HL-60 (cell line): ENCODE data around the gene MRPS23.
A peak's percentile ranks its signal among the peaks of the same experiment; 100 is the strongest.

ENCODE experiments used
- DNase-seq, 2 experiments: peaks; one replicate each; pipeline ENCODE4 v3.0.0-alpha.2; 2010 to 2020; ENCODE audit warnings: low read depth in 1 of 2, low spot score in 1 of 2
- H3K27ac ChIP-seq: fragments of 250-450 bp; sonication (Bioruptor Pico); replicated peaks from 2 replicates; pipeline ENCODE4 v1.5.1; 2020; ENCODE audit warnings: mild to moderate bottlenecking, moderate library complexity
- H3K27me3 ChIP-seq: fragments of 250-450 bp; sonication (Bioruptor Pico); 2 replicates; pipeline ENCODE4 v1.5.1; 2021; ENCODE audit warnings: mild to moderate bottlenecking, moderate library complexity; ENCODE audit not compliant: insufficient read depth, poor library complexity, severe bottlenecking
- H3K4me3 ChIP-seq: replicated peaks from 2 replicates; pipeline ENCODE4 v1.5.1; 2011; ENCODE audit warnings: mild to moderate bottlenecking, control low read depth, low read length; ENCODE audit not compliant: insufficient read depth
- GABPA ChIP-seq: IDR thresholded peaks from 2 replicates; pipeline ENCODE4 v1.6.1; 2012; ENCODE audit warnings: low read depth
- POLR2AphosphoS5 ChIP-seq: IDR thresholded peaks from 2 replicates; pipeline ENCODE4 v1.6.1; 2012; ENCODE audit warnings: low read depth
- SPI1 ChIP-seq: IDR thresholded peaks from 2 replicates; pipeline ENCODE4 v1.6.1; 2012; ENCODE audit warnings: low read depth, mild to moderate bottlenecking, borderline replicate concordance
- TF ChIP-seq, protein P1 (sequence below): IDR thresholded peaks from one replicate; pipeline ENCODE4 v1.5.1; 2011; ENCODE audit warnings: low read length, control low read depth, inconsistent platforms; ENCODE audit not compliant: insufficient read depth
- TF ChIP-seq, protein P2 (sequence below): IDR thresholded peaks from 2 replicates; pipeline ENCODE4 v1.6.1; 2012; ENCODE audit warnings: low read depth; ENCODE audit not compliant: insufficient replicate concordance

Gene MRPS23

DNA sequence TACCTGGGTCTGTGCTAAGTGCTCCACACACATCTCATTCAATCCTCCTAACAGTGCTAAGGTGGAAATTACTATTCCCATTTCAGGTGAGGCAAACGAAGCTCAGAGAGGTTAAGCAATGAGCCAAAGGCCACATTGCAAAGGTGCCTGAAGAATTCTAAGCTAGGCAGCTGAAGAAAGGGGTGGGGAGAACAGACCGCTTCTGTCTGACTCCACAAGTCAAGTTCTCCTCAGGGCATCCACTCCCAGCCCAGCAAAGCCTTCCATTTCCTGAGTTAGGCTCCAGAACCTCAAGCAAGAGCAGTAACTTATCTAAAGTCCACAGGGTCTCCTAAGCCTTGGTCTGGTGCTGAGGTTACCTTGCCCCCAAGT, 27.0 kb upstream of the MRPS23 start:
- Histone ChIP-seq H3K27ac (no peak overlapping the region), H3K4me3 (no peak overlapping the region), H3K27me3 (no peaks in the 10 kb centered on the region)
- DNase-seq: no peak
- TF ChIP-seq, protein P1, sequence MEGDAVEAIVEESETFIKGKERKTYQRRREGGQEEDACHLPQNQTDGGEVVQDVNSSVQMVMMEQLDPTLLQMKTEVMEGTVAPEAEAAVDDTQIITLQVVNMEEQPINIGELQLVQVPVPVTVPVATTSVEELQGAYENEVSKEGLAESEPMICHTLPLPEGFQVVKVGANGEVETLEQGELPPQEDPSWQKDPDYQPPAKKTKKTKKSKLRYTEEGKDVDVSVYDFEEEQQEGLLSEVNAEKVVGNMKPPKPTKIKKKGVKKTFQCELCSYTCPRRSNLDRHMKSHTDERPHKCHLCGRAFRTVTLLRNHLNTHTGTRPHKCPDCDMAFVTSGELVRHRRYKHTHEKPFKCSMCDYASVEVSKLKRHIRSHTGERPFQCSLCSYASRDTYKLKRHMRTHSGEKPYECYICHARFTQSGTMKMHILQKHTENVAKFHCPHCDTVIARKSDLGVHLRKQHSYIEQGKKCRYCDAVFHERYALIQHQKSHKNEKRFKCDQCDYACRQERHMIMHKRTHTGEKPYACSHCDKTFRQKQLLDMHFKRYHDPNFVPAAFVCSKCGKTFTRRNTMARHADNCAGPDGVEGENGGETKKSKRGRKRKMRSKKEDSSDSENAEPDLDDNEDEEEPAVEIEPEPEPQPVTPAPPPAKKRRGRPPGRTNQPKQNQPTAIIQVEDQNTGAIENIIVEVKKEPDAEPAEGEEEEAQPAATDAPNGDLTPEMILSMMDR: no peak
- TF ChIP-seq POLR2AphosphoS5 (no peak), SPI1 (no peak), GABPA (no peak)
- TF ChIP-seq, protein P2, sequence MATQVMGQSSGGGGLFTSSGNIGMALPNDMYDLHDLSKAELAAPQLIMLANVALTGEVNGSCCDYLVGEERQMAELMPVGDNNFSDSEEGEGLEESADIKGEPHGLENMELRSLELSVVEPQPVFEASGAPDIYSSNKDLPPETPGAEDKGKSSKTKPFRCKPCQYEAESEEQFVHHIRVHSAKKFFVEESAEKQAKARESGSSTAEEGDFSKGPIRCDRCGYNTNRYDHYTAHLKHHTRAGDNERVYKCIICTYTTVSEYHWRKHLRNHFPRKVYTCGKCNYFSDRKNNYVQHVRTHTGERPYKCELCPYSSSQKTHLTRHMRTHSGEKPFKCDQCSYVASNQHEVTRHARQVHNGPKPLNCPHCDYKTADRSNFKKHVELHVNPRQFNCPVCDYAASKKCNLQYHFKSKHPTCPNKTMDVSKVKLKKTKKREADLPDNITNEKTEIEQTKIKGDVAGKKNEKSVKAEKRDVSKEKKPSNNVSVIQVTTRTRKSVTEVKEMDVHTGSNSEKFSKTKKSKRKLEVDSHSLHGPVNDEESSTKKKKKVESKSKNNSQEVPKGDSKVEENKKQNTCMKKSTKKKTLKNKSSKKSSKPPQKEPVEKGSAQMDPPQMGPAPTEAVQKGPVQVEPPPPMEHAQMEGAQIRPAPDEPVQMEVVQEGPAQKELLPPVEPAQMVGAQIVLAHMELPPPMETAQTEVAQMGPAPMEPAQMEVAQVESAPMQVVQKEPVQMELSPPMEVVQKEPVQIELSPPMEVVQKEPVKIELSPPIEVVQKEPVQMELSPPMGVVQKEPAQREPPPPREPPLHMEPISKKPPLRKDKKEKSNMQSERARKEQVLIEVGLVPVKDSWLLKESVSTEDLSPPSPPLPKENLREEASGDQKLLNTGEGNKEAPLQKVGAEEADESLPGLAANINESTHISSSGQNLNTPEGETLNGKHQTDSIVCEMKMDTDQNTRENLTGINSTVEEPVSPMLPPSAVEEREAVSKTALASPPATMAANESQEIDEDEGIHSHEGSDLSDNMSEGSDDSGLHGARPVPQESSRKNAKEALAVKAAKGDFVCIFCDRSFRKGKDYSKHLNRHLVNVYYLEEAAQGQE: no peak

DNA sequence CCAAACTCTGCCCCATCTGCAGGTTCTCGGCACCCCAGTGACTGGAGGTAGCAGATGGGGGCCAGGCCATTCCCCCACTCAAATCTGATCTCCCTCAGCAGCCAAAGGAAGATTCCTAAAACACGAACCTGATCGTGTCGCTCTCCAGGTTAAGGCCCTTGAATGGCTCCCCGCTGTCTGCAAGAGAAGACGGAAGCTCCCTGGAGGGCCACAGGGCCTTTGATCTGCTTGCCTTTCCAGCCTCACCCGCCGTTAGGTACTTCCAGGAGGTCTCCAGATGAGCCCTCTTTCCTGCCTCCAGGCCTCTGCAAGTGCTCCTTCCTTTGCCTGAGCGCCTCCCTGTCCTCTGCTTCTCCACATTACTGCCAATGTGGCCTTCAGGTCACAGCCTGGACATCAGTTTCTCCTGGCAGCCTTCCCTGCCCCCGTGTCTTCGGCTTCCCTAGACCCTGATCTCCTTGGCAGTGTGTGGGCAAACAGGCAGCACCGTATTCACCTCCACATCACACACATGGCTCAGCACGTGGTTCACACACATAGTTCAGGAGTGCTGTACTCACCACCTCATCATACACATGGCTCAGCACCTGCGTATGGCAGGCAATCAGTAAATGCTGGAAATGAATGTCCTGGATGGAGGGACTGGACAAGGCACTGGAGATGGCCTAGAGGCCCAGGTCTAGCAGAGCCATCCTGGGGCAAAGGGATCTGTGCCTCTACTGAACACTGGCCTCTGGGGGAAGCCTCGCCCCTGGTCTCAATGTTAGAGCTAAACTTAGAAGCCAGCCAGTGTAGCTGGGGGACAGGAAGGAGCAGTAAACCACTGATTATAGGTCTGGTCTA, 26.4 kb upstream of the MRPS23 start:
- Histone ChIP-seq H3K27me3 (no peaks in the 10 kb centered on the region), H3K27ac (peak overlapping the region; percentile 69; the same call in 1 of the 2 replicates), H3K4me3 (no peak overlapping the region)
- TF ChIP-seq, protein P2: no peak
- TF ChIP-seq GABPA: no peak
- no peak for TF ChIP-seq SPI1
- TF ChIP-seq, protein P1: no peak
- no peak for TF ChIP-seq POLR2AphosphoS5
- DNase-seq: no peak

DNA sequence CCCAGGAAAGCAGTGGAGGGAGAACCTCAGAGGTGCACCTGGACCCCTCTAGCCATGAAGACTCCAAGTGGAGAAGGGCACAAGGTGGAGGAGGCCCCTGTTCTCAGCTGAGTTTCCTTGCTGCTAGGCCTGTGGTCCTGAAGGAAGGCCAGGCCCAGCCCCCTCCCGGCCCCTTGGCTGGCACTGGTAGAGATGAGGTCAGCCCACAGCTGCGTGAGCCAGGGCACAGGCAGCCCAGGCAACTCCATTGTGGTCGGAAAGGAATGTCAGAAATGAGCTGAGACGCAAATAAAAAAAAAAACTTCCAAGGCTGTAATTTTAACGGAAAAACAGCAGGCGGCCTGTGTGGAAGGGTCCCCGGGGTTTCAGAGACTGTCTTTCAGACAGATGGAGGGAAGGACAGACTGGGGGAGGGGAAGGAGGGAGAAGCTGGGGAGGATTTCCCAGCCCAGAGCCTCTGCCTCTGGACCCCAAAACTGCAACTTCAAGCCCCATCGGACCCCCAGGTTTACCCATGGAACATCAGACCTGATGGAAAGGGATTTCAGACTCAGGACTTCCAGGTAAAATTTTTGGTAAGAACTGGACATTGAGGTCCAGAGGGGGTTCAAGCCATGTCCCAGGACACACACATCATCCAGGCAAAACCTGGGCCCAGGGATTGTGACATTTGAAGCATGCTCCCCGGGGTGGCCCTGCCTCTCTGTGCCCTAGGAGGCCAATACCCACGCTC, 25.6 kb upstream of the MRPS23 start:
- H3K4me3 ChIP-seq: no peak overlapping the region
- TF ChIP-seq POLR2AphosphoS5: peak; percentile 41
- TF ChIP-seq GABPA: no peak
- TF ChIP-seq, protein P2: peak; percentile 16
- no peaks in the 10 kb centered on the region for H3K27me3 ChIP-seq
- DNase-seq: peak; percentile 65 to 81
- peak overlapping the region; percentile 69 for H3K27ac ChIP-seq
